Natural killer cell (primary cell): ENCODE results near the gene CPEB3. TPM values are rescaled to one million over a fixed set of nuclear protein-coding genes. Genes with fewer than 3 reads are reported as not detected.

Source experiments
- ATAC-seq, 3 donors: fragments of 150-1000 bp in 2 of 3; fragments of 200-7000 bp in 1 of 3; cut with Tn5 transposase; 1 replicate in 1 of 3; 2 replicates in 2 of 3; pipeline ENCODE4 v1.10.0; 2021; ENCODE audit warnings: mild to moderate bottlenecking in 2 of 3, moderate library complexity in 2 of 3
- DNase-seq, 2 donors: peaks; one replicate each; pipeline versions ENCODE4 v3.0.0 to v3.0.0-alpha.2; 2013 to 2021; ENCODE audit warnings: mixed read lengths in 1 of 2
- H3K27ac ChIP-seq: one replicate; pipeline ENCODE4 v1.5.1; 2013; ENCODE audit warnings: mild to moderate bottlenecking, low read length
- H3K27me3 ChIP-seq: one replicate; pipeline ENCODE4 v1.6.1; 2013; ENCODE audit warnings: low read length; ENCODE audit not compliant: control insufficient read depth, insufficient read depth
- H3K36me3 ChIP-seq: one replicate; pipeline ENCODE4 v1.6.1; 2013; ENCODE audit warnings: low read length; ENCODE audit not compliant: control insufficient read depth, insufficient read depth
- H3K4me1 ChIP-seq: one replicate; pipeline ENCODE4 v1.6.1; 2013; ENCODE audit warnings: low read length; ENCODE audit not compliant: control insufficient read depth, insufficient read depth
- H3K4me3 ChIP-seq: one replicate; pipeline ENCODE4 v1.5.1; 2013; ENCODE audit warnings: low read length
- H3K9me3 ChIP-seq: one replicate; pipeline ENCODE4 v1.6.1; 2013; ENCODE audit warnings: low read length; ENCODE audit not compliant: control insufficient read depth, insufficient read depth
- H3K27ac Mint-ChIP-seq, 2 donors: one replicate each; pipeline ENCODE4 v1.8.0; 2022; ENCODE audit warnings: mild to moderate bottlenecking in 2 of 2, mixed read lengths in 2 of 2, moderate library complexity in 1 of 2
- H3K27me3 Mint-ChIP-seq, 2 donors: one replicate each; pipeline ENCODE4 v1.8.0; 2022; ENCODE audit warnings: low read depth in 2 of 2, mixed read lengths in 2 of 2
- H3K36me3 Mint-ChIP-seq: one replicate; pipeline ENCODE4 v1.8.0; 2022; ENCODE audit warnings: mixed read lengths
- H3K4me1 Mint-ChIP-seq, 2 donors: one replicate each; pipeline ENCODE4 v1.8.0; 2022; ENCODE audit warnings: mixed read lengths in 2 of 2
- H3K4me3 Mint-ChIP-seq: one replicate; pipeline ENCODE4 v1.8.0; 2022; ENCODE audit warnings: mild to moderate bottlenecking, moderate library complexity, mixed read lengths
- H3K9me3 Mint-ChIP-seq, 2 donors: one replicate each; pipeline ENCODE4 v1.8.0; 2022; ENCODE audit warnings: mixed read lengths in 2 of 2
- CTCF ChIP-seq: fragments of 200-600 bp; IDR thresholded peaks from one replicate; pipeline ENCODE4 v1.8.0; 2022; ENCODE audit warnings: antibody characterized with exemption
- WGBS: methylation state at CpG from one replicate; pipeline ENCODE4 v1.1.7; 2013; ENCODE audit warnings: missing lambda C conversion rate; ENCODE audit not compliant: insufficient coverage; 5-methylcytosine and 5-hydroxymethylcytosine counted together
- intact Hi-C: fragments of 100-400 bp; cut with micrococcal nuclease; formaldehyde crosslinking; loops from one replicate; pipeline ENCODE4 v1.14.2; 2022
- total RNA-seq, 4 donors: library from RNA; stranded (reverse); fragments of 120-200 nt in 1 of 4; gene quantifications; one replicate each; pipeline versions ENCODE4 v1.2.3 to v1.2.4, GENCODE V29; 2013 to 2022

CPEB3 gene
- total RNA-seq, 3 donors from 2014 or later (not counting 1 experiment from before 2014, with no cell fraction given): 3.6 to 6.9 (median 5.4) TPM

- H3K27ac Mint-ChIP-seq: no peak overlapping the region
- WGBS: 97% methylated on average over 2 of the region's 2 CpGs
Observed at GRCh38 chr10:92108747-92109146, 182.1 kb downstream of the CPEB3 start.

GRCh38 chr10:92108120-92108519 lies 182.8 kb downstream of the CPEB3 start:
- intact Hi-C loops: no loop called here
- H3K4me3 Mint-ChIP-seq: no peak overlapping the region
- DNase-seq (no peak), ATAC-seq (no peak)
- H3K4me3 ChIP-seq: no peak overlapping the region
- no peaks in the 10 kb centered on the region for H3K27me3 Mint-ChIP-seq
- no peaks in the 10 kb centered on the region for H3K9me3 ChIP-seq
- no peak for TF ChIP-seq CTCF
- no peak overlapping the region for H3K27ac Mint-ChIP-seq
- no peaks in the 10 kb centered on the region for H3K4me1 ChIP-seq
- no peak overlapping the region for H3K27ac ChIP-seq
- peaks cover 0 to 11% of the 10 kb centered on the region in 2 donors for H3K4me1 Mint-ChIP-seq
- peaks cover 4% of the 10 kb centered on the region for H3K36me3 ChIP-seq
- H3K36me3 Mint-ChIP-seq: no peaks in the 10 kb centered on the region
- no peaks in the 10 kb centered on the region for H3K9me3 Mint-ChIP-seq
- no peaks in the 10 kb centered on the region for H3K27me3 ChIP-seq

More at GRCh38 chr10:92108747-92109146, 182.1 kb downstream of the CPEB3 start:
- H3K9me3 ChIP-seq: no peaks in the 10 kb centered on the region
- peaks cover 4% of the 10 kb centered on the region for H3K36me3 ChIP-seq
- H3K4me1 ChIP-seq: no peaks in the 10 kb centered on the region
- no peak for TF ChIP-seq CTCF
- no peaks in the 10 kb centered on the region for H3K27me3 ChIP-seq
- Mint-ChIP-seq H3K36me3 (no peaks in the 10 kb centered on the region), H3K4me3 (no peak overlapping the region), H3K9me3 (no peaks in the 10 kb centered on the region), H3K27me3 (no peaks in the 10 kb centered on the region), H3K4me1 (peaks cover 3 to 14% of the 10 kb centered on the region in 2 donors)
- intact Hi-C loops: no loop called here
- DNase-seq (no peak), ATAC-seq (no peak)
- H3K27ac ChIP-seq: no peak overlapping the region
- no peak overlapping the region for H3K4me3 ChIP-seq

- no peak overlapping the region for H3K4me3 ChIP-seq
- no peaks in the 10 kb centered on the region for H3K27me3 Mint-ChIP-seq
- no peak for TF ChIP-seq CTCF
- DNase-seq (no peak), ATAC-seq (no peak)
- H3K27me3 ChIP-seq: no peaks in the 10 kb centered on the region
- no peaks in the 10 kb centered on the region for H3K36me3 Mint-ChIP-seq
- H3K4me1 Mint-ChIP-seq: peaks cover 7 to 14% of the 10 kb centered on the region in 2 donors
- no peaks in the 10 kb centered on the region for H3K9me3 ChIP-seq
- WGBS: 81% methylated on average over 1 of the region's 2 CpGs
- no peak overlapping the region for H3K4me3 Mint-ChIP-seq
- H3K27ac Mint-ChIP-seq: no peak overlapping the region
- H3K36me3 ChIP-seq: no peaks in the 10 kb centered on the region
- H3K4me1 ChIP-seq: peaks cover 6% of the 10 kb centered on the region
- no peak overlapping the region for H3K27ac ChIP-seq
- H3K9me3 Mint-ChIP-seq: no peaks in the 10 kb centered on the region
- intact Hi-C loops: no loop called here
Observed at GRCh38 chr10:92103376-92104090, 187.3 kb downstream of the CPEB3 start.
